OCI-LY1 (cell line): ENCODE results near the gene ARHGDIA.

Experiments
- H2AFZ ChIP-seq: fragments of 200-600 bp; sonication (generic), shearing (Covaris generic); 2 replicates; pipeline ENCODE4 v1.6.0; 2014; ENCODE audit warnings: antibody characterized with exemption, mild to moderate bottlenecking, low read length
- H3F3A ChIP-seq: fragments of 200-600 bp; sonication (generic), shearing (Covaris generic); 2 replicates; pipeline ENCODE4 v1.6.0; 2014; ENCODE audit warnings: mild to moderate bottlenecking, antibody characterized with exemption, low read length, moderate library complexity; ENCODE audit not compliant: insufficient read depth
- H3K27ac ChIP-seq: fragments of 200-600 bp; sonication (generic); 2 replicates; pipeline ENCODE4 v1.5.1; 2014; ENCODE audit warnings: low read length, mixed run types, mild to moderate bottlenecking, low read depth; ENCODE audit not compliant: poor library complexity, severe bottlenecking
- H3K27me3 ChIP-seq: fragments of 200-600 bp; sonication (generic); 2 replicates; pipeline ENCODE4 v1.6.0; 2014; ENCODE audit warnings: antibody characterized with exemption, mild to moderate bottlenecking, low read length, moderate library complexity; ENCODE audit not compliant: insufficient read depth
- H3K36me3 ChIP-seq: fragments of 200-600 bp; sonication (generic); 2 replicates; pipeline ENCODE4 v1.6.1; 2014; ENCODE audit warnings: mild to moderate bottlenecking, antibody characterized with exemption, low read length, moderate library complexity, mixed read lengths; ENCODE audit not compliant: insufficient read depth
- H3K4me1 ChIP-seq: fragments of 200-600 bp; sonication (generic); 2 replicates; pipeline ENCODE4 v1.5.1; 2014; ENCODE audit warnings: mild to moderate bottlenecking, low read length, moderate library complexity; ENCODE audit not compliant: insufficient read depth, severe bottlenecking
- H3K4me2 ChIP-seq: fragments of 200-600 bp; sonication (generic), shearing (Covaris generic); 2 replicates; pipeline ENCODE4 v1.6.1; 2014; ENCODE audit warnings: low read length
- H3K4me3 ChIP-seq: fragments of 200-600 bp; sonication (generic); 2 replicates; pipeline ENCODE4 v1.5.1; 2014; ENCODE audit warnings: low read length, low read depth, mild to moderate bottlenecking, mixed read lengths; ENCODE audit not compliant: poor library complexity, severe bottlenecking
- H3K79me2 ChIP-seq: fragments of 200-600 bp; shearing (Covaris generic); 2 replicates; pipeline ENCODE4 v1.6.1; 2016; ENCODE audit warnings: mixed run types, low read length, mixed read lengths; ENCODE audit not compliant: insufficient read depth
- H3K9ac ChIP-seq: fragments of 200-600 bp; sonication (generic), shearing (Covaris generic); 2 replicates; pipeline ENCODE4 v1.6.1; 2014; ENCODE audit warnings: mild to moderate bottlenecking, low read length, mixed read lengths
- H3K9me2 ChIP-seq: fragments of 200-600 bp; sonication (generic), shearing (Covaris generic); 2 replicates; pipeline ENCODE4 v1.6.1; 2014; ENCODE audit warnings: low read depth, mild to moderate bottlenecking, low read length, mixed read lengths
- H3K9me3 ChIP-seq: fragments of 200-600 bp; shearing (Covaris generic); 2 replicates; pipeline ENCODE4 v1.6.1; 2014; ENCODE audit warnings: low read length, mixed read lengths
- H4K20me1 ChIP-seq: fragments of 200-600 bp; sonication (generic), shearing (Covaris generic); 2 replicates; pipeline ENCODE4 v1.6.0; 2016; ENCODE audit warnings: mild to moderate bottlenecking, low read length; ENCODE audit not compliant: insufficient read depth
- EZH2 ChIP-seq: fragments of 200-600 bp; sonication (generic), shearing (Covaris generic); IDR thresholded peaks from 2 replicates; pipeline ENCODE4 v1.8.0; 2017; ENCODE audit warnings: borderline replicate concordance, mixed run types, mild to moderate bottlenecking, antibody characterized with exemption, low read length, moderate library complexity, mixed read lengths
- TF ChIP-seq, protein P1 (sequence below): fragments of 200-600 bp; sonication (generic), shearing (Covaris generic); IDR thresholded peaks from 2 replicates; pipeline ENCODE4 v1.5.1; 2017; ENCODE audit warnings: mild to moderate bottlenecking, antibody characterized with exemption, low read length, moderate library complexity, mixed read lengths

Gene ARHGDIA

GRCh38 chr17:81879121-81879520 is 8.0 kb upstream of the ARHGDIA start:
- Histone ChIP-seq H3K9me2 (no peaks in the 10 kb centered on the region), H3K36me3 (peaks cover 63% of the 10 kb centered on the region), H3K4me2 (no peak overlapping the region), H3K4me3 (no peak overlapping the region), H2AFZ (no peak overlapping the region), H3K9ac (no peak overlapping the region), H3K4me1 (no peaks in the 10 kb centered on the region), H3K27ac (no peak overlapping the region), H3K9me3 (no peaks in the 10 kb centered on the region), H4K20me1 (no peaks in the 10 kb centered on the region), H3K79me2 (no peaks in the 10 kb centered on the region), H3K27me3 (no peaks in the 10 kb centered on the region), H3F3A (no peaks in the 10 kb centered on the region)
- TF ChIP-seq, protein P1, sequence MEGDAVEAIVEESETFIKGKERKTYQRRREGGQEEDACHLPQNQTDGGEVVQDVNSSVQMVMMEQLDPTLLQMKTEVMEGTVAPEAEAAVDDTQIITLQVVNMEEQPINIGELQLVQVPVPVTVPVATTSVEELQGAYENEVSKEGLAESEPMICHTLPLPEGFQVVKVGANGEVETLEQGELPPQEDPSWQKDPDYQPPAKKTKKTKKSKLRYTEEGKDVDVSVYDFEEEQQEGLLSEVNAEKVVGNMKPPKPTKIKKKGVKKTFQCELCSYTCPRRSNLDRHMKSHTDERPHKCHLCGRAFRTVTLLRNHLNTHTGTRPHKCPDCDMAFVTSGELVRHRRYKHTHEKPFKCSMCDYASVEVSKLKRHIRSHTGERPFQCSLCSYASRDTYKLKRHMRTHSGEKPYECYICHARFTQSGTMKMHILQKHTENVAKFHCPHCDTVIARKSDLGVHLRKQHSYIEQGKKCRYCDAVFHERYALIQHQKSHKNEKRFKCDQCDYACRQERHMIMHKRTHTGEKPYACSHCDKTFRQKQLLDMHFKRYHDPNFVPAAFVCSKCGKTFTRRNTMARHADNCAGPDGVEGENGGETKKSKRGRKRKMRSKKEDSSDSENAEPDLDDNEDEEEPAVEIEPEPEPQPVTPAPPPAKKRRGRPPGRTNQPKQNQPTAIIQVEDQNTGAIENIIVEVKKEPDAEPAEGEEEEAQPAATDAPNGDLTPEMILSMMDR, result no peak
- no peak for TF ChIP-seq EZH2

GRCh38 chr17:81878294-81878693 is 7.2 kb upstream of the ARHGDIA start:
- Histone ChIP-seq H3K4me1 (peaks cover 6% of the 10 kb centered on the region), H3F3A (no peaks in the 10 kb centered on the region), H3K9ac (no peak overlapping the region), H3K4me3 (no peak overlapping the region), H3K79me2 (no peaks in the 10 kb centered on the region), H3K36me3 (peaks cover 56% of the 10 kb centered on the region), H4K20me1 (no peaks in the 10 kb centered on the region), H3K9me2 (no peaks in the 10 kb centered on the region), H3K27ac (no peak overlapping the region), H3K9me3 (no peaks in the 10 kb centered on the region), H2AFZ (no peak overlapping the region), H3K27me3 (no peaks in the 10 kb centered on the region), H3K4me2 (no peak overlapping the region)
- TF ChIP-seq, protein P1, result no peak
- no peak for TF ChIP-seq EZH2

DNA sequence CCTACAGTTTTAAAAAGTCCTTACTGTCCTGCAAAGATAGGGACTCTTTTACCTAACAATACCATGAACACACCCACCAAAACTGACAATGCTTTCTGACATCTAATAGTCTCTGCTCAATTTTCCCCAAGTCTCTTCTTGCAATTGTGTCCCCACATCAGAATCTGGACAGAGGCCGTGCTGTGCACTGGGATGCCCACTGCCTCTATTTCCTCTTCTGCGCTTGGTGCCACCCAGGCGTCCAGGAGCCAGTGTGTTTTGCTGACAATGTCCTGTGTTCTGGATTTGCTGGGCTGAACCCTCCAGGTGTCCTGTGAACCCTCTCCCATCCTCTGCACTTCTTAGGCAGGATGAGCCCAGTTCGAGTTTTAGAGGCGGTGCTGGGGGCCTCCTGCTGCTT is 6.4 kb upstream of the ARHGDIA start:
- Histone ChIP-seq H3K36me3 (peaks cover 51% of the 10 kb centered on the region), H4K20me1 (no peaks in the 10 kb centered on the region), H3K27me3 (no peaks in the 10 kb centered on the region), H3K4me3 (no peak overlapping the region), H3K79me2 (no peaks in the 10 kb centered on the region), H3K9me3 (no peaks in the 10 kb centered on the region), H3K9me2 (no peaks in the 10 kb centered on the region), H3F3A (no peaks in the 10 kb centered on the region), H3K4me1 (peaks cover 13% of the 10 kb centered on the region), H3K4me2 (no peak overlapping the region), H2AFZ (no peak overlapping the region), H3K27ac (no peak overlapping the region), H3K9ac (no peak overlapping the region)
- TF ChIP-seq, protein P1, result no peak
- no peak for TF ChIP-seq EZH2
